ENCODE results near the gene STEAP1B.
"Not testable (repeated sequence)": the region's sequence is repeated elsewhere in the genome, so short reads cannot be mapped to it uniquely, and the experiment has no call there.

The STEAP1B gene

GRCh38 chr7:22454446-22454845 lies 45.5 kb downstream of the STEAP1B start:
- DNase-seq (ENCODE audit: low read depth): no peak

- no peak for DNase-seq (ENCODE audit: low read depth)
These were observed 46.9 kb downstream of the STEAP1B start for GRCh38 chr7:22452960-22453558.

GRCh38 chr7:22452142-22452959 lies 47.6 kb downstream of the STEAP1B start:
- DNase-seq (ENCODE audit: low read depth): no peak

- DNase-seq (ENCODE audit: low read depth): not testable (repeated sequence)
These were observed 50.0 kb downstream of the STEAP1B start for GRCh38 chr7:22450013-22450412.

- DNase-seq (ENCODE audit: low read depth): no peak
These were observed 52.2 kb downstream of the STEAP1B start for GRCh38 chr7:22447762-22448161.

- no peak for DNase-seq (ENCODE audit: low read depth)
These were observed 53.0 kb downstream of the STEAP1B start for GRCh38 chr7:22447008-22447407.

GRCh38 chr7:22445853-22446252 lies 54.1 kb downstream of the STEAP1B start:
- DNase-seq (ENCODE audit: low read depth): no peak

GRCh38 chr7:22445140-22445743 lies 54.7 kb downstream of the STEAP1B start:
- DNase-seq (ENCODE audit: low read depth): no peak

GRCh38 chr7:22444181-22444971 lies 55.6 kb downstream of the STEAP1B start:
- DNase-seq (ENCODE audit: low read depth): no peak

- no peak for DNase-seq (ENCODE audit: low read depth)
These were observed 56.4 kb downstream of the STEAP1B start for GRCh38 chr7:22443370-22444180.

- no peak for DNase-seq (ENCODE audit: low read depth)
These were observed 57.1 kb downstream of the STEAP1B start for GRCh38 chr7:22442882-22443369.

GRCh38 chr7:22442187-22442881 lies 57.7 kb downstream of the STEAP1B start:
- DNase-seq (ENCODE audit: low read depth): no peak

- DNase-seq (ENCODE audit: low read depth): no peak
These were observed 58.8 kb downstream of the STEAP1B start for GRCh38 chr7:22441157-22441556.

- no peak for DNase-seq (ENCODE audit: low read depth)
These were observed 61.0 kb downstream of the STEAP1B start for GRCh38 chr7:22438994-22439393.

GRCh38 chr7:22436552-22436951 lies 63.4 kb downstream of the STEAP1B start:
- not testable (repeated sequence) for DNase-seq (ENCODE audit: low read depth)

GRCh38 chr7:22435720-22436119 lies 64.3 kb downstream of the STEAP1B start:
- no peak for DNase-seq (ENCODE audit: low read depth)

- DNase-seq (ENCODE audit: low read depth): no peak
These were observed 64.9 kb downstream of the STEAP1B start for GRCh38 chr7:22435105-22435504.

GRCh38 chr7:22433710-22434460 lies 66.1 kb downstream of the STEAP1B start:
- DNase-seq (ENCODE audit: low read depth): no peak

- not testable (repeated sequence) for DNase-seq (ENCODE audit: low read depth)
These were observed 66.8 kb downstream of the STEAP1B start for GRCh38 chr7:22433165-22433700.

All from T follicular helper cell (primary cell).